Measurements from ENCODE around the gene CLEC4E.
"Not testable (repeated sequence)": the region's sequence is repeated elsewhere in the genome, so short reads cannot be mapped to it uniquely, and the experiment has no call there.

Gene CLEC4E

DNA sequence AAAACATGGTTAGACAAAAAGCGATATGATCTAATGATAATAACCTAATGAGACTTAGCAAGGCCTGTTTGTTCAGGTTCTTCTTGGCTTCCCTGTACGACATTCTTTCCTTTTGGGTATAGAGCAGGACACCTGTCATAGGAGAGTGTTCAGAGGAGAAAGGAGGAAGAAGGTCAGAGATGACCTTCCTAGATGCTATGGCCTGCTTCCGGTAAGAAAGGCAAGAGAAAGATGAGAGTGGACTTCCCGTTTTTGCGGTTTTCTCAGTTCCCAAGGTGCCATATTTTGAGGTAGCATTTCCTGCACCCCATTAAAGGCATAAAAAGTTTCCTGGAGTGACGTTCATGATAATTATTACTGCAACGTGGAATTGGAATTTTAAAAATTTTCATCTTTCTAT, 8.7 kb downstream of the CLEC4E start:
- DNase-seq: no peak

DNA sequence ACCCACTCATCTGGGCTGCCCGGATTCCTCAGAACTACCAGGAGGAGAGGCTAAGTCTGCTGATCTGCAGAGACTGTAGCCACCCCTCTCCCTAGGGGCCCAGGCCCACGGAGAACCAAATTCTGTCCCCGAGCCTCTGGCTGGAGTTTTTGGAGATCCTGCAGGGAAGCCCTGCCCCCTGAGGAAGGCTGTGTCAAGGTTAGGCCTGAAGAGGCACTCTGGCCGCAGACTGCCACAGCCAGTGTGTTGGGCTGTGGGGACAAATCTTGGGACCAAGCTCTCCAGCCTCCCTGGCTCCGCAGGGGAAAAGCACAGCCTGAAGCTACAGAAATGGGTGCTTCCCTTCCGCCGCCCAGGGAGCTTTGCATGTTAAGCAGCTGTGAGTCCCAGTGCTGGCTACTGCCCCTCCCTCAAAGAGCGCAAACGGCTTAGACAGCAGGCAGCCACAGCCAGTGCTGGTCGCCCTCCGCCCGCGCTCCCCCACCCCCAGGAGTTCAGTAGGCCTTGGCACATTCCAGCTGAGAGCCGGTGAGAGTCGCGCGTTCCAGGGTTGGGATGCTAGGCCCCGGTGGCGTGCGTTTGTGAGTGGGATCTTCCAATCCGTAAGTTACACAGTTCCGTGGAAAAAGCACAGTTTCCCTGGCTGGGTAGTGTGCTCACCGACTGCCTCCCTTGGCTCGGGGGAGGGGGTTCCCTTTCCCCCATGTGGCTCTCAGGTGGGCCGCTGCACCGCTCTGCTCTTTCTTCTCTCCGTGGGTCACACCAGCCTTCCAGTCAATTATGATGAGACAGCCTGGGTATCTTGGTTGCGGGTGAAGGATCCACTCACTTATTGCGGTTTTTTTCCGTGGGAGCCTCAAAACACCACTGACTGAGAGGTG, 13.2 kb downstream of the CLEC4E start:
- DNase-seq: no peak

DNA sequence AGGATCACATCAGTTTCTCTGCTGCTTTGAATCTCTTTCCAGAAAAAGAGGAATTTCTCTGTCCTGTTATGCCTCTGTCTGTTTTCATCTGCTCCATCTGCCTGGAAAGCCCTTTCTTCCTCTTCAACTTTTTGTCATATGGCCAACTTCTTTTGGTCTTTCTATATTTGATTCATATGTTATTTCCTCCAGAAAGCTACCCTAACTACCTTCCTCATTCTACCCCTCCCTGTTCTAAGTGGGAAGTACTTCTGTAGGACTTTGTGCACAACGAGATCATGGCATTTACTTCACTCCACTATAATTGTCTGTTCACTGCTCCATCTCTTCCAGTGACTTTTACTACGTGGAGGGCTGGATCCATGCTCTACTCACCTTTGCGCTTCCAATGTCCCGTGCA, 21.5 kb downstream of the CLEC4E start:
- no peak for DNase-seq

DNA sequence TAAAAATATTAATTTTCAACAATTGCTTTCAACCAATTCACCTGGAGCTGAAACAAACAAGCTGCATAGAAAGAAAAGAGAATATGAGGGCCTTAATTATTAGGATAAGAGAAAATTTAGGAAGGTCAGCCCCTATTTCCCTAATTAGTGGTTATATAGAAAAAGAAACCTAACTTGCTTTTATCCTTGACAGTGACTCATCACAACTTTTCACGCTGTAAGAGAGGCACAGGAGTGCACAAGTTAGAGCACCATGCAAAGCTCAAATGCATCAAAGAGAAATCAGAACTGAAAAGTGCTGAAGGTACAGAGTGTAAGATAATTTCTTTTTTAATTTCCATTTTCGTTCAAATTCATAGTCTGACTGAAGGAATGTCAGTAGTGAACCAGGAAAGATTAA, 22.7 kb downstream of the CLEC4E start:
- DNase-seq: no peak

DNA sequence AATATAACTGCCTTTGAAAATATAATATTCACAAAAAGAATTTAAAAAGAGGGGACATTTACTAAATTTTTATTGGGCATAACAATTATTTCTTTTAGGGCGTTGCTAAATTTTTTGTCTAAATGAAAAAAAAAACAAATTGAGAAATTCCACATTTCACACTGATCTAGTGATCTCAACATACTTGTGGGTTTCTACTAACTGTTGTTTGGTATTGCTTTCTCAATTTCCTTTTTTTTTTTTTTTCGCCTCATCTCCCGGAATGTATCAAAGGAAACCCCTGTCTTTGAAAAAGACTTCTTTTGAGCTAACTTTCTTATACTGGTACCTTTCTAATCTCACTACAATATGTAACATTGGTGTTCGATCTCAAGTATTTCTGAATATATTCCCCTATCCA, 27.4 kb downstream of the CLEC4E start, which contains the start of gene CLEC4D:
Gene CLEC4D, plus strand, starts transcription at position 248 of the 400 bp plus-strand sequence. CDS start 230 bp downstream, outside the sequence.
- DNase-seq: no peak

DNA sequence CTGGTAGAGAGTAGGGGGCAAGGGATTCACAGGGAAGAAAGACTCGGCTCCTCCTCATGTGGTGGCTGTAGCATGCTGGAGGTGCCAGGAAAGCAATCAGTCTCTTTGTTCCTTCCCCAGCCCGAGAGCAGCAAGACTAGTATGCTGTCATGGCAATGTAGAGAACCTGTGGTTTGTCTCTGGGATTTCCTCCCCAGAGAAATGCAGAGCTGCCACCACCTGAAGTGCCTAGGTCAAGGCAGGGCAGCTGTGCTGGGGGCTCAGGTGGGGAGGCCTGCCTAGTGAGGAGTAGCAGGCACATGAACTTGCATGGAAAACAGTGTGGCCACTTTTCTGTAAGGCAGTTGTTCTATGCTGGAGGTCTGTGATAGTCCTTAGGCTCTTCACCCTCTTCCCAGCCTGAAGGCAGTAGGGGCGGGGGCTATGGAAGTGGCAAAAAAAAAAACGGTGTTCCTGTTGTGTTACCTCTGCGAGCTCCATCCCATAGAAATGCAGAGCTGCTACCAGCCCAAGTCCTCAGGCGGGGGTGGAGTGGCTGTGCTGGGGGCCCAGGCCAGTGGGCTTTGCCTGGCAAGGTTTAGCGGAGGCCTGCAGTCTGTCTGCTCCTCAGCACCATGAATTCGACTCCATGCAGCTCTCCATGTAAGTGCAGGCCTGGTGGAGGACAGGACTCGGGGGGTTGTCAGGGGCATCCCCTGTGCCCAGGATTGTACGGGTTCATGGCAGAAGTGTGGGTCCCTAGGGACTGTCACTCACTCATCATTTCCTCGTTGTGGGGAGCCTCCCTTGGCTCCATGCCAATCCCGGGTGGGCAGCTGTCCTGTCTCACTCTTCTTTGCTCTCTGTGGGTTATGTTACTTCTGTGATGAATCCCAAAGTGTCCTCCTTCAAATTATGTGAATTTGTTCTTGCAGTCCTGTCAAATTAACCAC, 31.5 kb downstream of the CLEC4E start:
- DNase-seq: no peak

DNA sequence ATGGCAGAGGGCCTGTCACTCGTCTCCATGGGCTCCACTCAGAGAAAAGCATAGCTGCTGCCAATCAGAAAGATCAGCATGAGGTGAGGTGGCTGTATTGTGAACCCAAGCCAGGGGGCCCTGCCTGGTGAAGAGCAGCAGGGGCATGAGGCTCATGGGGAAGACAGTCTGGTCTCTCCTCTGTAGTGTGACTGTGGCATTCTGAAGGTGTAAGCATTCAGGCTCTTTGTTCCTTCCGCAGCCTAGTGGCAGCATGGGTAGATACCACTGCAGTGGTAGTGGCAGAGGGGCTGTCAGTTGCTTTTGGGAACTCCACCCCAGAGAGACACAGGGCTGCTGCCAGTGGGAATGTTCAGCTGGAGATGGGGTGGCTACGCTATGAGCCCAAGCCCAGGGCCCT, 32.5 kb downstream of the CLEC4E start:
- DNase-seq: no peak

DNA sequence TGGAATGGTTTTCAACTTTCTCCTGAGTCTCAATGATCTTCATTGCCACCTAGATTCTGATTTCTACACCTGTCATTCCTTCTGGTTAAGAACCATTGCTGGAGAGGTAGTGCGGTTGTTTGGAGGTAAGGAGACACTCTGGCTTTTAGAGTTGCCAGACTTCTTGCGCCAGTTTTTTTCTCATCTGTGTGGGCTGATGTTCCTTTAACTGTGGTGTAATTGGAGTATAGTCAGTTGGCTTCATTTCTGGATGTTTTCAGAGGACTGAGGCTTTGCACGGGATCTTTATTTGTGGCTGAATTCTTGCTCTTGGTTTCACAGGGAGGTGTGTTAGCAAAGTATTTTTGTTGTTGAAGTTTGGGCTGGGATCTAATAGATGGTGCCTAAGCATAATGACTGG, 33.1 kb downstream of the CLEC4E start:
- no peak for DNase-seq

DNA sequence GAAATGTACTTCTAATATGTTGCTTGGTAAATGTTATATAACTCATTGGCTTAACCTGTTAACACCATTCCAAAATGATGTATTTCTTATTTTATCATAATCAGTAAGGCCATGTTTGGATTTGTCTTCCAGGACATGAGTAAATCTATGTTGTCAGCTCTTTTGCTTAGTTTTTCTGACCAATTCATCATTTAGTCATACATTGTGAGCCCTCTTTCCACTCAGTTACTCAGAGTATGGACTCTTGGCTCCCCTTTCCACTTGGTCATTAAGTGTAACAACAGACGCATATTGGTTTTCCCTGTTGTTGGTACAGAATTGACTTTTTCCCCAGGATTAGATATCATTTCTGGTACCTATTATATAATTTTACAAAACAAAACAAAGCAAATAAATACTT, 36.4 kb downstream of the CLEC4E start:
- no peak for DNase-seq

DNA sequence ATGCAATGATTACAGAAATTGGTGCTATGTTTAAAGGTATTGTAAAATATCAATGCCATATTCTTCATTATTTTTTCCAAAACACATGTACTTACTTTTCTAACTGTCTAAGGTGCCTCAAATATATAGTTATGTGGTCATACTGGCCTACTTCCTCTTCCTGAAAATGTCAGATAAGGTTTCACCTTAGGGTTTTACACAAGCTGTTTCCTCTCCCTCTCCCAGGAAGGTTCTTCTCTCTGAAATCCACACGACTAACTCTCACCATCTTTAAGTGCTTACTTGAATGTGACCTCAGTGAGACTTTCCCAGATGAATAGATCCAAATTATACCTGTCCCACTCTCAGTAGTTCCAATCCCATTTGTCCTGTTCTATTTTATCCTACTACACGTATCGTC, 39.0 kb downstream of the CLEC4E start:
- DNase-seq: no peak

DNA sequence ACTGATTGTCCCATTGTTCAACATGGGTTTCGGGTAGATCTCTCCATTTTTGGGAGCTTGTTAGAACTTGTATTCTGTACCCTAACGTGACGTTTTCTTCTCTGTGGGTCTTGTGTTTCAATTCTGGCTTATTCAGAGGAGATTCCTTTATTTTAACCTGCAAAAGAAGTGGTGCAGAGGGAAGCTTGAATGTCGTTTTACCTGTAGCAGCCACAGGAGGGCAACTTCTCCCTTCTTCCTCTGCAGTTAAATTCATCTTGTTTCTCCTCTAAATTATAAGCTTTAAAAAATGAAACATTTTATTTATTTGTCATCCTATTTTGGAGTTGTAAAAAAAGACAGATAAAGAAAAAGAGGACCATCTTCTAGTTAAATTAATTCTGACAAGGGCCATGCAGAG, 41.1 kb downstream of the CLEC4E start:
- DNase-seq: no peak

DNA sequence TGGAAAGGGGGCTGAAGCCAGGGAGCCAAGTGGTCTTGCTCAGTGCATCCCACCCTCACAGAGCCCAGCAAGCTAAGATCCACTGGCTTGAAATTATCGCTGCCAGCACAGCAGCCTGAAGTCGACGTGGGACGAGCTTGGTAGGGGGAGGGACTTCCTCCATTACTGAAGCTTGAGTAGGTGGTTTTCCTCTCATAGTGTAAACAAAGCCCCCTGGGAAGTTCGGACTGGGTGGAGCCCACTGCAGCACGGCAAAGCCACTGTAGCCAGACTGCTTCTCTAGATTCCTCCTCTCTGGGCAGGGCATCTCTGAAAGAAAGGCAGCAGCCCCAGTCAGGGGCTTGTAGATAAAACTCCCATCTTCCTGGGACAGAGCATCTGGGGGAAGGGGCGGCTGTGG, 44.6 kb downstream of the CLEC4E start:
- DNase-seq: not testable (repeated sequence)

DNA sequence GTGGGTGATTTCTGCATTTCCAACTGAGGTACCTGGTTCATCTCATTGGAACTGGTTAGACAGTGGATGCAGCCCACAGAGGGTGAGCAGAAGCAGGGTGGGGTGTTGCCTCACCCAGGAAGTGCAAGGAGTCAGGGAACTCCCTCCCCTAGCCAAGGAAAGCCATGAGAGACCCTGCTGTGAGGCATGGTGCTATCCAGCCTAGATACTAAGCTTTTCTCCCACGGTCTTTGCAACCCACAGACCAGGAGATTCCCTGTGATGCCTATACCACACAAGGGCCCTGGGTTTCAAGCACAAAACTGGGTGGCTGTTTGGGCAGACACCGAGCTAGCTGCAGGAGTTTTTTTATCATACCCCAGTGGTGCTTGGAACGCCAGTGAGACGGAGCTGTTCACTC, 45.0 kb downstream of the CLEC4E start:
- not testable (repeated sequence) for DNase-seq

DNA sequence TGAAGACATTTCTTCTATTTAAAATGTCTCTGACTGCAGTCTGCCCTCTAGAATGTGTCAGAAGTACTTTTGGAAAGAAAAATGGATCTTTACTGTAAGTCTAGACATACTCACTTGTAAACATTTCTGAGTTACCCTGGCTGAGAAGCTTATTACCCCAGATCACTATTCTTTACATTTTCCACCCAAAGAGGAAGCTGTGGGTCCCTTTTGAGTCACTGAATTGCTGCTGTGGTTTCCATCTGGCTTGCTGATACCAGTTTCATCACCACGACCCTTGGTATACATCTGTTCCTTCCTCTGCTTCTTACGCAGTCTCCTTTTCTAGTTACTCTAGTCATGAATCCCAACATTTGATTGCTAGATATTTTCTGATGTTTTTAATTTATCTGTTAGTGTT, 47.6 kb downstream of the CLEC4E start:
- no peak for DNase-seq

DNA sequence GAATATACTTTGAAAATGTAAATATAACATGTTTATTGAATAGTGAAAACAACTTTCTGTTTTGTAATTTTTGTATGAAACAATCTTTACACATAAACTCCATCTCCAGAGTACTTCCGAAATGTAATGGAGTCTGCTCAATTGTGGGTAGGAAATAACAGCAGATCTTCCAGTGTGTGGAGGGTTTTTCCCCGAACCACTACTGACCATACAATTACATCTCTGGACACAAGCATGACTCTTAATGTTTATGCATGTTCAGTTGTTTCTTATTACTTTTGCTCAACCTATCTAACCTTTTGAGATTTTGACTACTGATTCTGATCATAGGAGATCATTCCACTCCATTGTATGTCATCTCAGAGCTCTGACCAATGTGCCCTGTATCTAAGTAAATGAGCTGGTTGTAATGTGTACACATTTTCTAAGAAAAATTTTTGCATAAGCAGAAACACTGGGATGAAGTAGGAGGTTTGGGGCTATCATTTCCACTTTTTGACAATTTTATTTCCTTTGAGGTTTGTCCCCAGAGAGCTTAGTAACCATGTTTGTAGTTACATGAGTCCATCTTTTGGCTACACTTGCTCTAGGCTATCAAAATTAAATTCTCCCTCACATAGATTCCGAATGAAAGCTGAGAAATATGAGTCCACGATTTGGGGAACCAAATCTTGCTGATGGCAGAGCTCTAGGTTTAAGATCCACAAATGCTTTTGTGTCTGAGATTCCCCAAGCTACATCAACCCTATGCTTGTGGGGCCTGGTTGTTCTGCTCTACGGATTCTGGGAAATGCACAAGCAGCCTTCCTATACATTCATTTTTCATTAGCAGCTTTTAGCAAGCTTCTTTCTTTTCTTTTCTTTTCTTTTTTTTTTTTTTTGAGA, 48.8 kb downstream of the CLEC4E start:
- DNase-seq: no peak
